Breast epithelium (tissue), 4 donors: Measurements from ENCODE around the gene TMC8. TPM values are rescaled to one million over a fixed set of nuclear protein-coding genes. Genes with fewer than 3 reads are reported as not detected.

ENCODE experiments used
- DNase-seq, 2 donors: peaks; one replicate each; pipeline ENCODE4 v3.0.0-alpha.2; 2019; ENCODE audit warnings: low spot score in 2 of 2
- H3K27ac ChIP-seq, 2 donors: fragments of 200-600 bp; sonication (generic) in 1 of 2; one replicate each; pipeline ENCODE4 v1.5.1; 2016 to 2019; ENCODE audit warnings: mild to moderate bottlenecking in 1 of 2
- H3K27me3 ChIP-seq, 2 donors: fragments of 200-600 bp; sonication (generic) in 1 of 2; one replicate each; pipeline versions ENCODE4 v1.5.1 to v1.6.0; 2017 to 2019; ENCODE audit warnings: control low read depth in 1 of 2, mild to moderate bottlenecking in 1 of 2
- H3K36me3 ChIP-seq: fragments of 200-600 bp; one replicate; pipeline ENCODE4 v1.5.1; 2019
- H3K4me1 ChIP-seq, 2 donors: fragments of 200-600 bp; sonication (generic); one replicate each; pipeline ENCODE4 v1.5.1; 2016 to 2019; ENCODE audit warnings: control low read depth in 1 of 2
- H3K4me3 ChIP-seq, 3 donors: fragments of 200-600 bp; sonication (generic); 1 replicate in 2 of 3; 2 replicates in 1 of 3; pipeline ENCODE4 v1.5.1; 2016 to 2019; ENCODE audit warnings: mild to moderate bottlenecking in 3 of 3, moderate library complexity in 2 of 3
- H3K9me3 ChIP-seq, 2 donors: fragments of 200-600 bp; sonication (generic) in 1 of 2; one replicate each; pipeline ENCODE4 v1.5.1; 2016 to 2019; ENCODE audit warnings: control low read depth in 1 of 2
- CTCF ChIP-seq, 3 donors: fragments of 450-650 bp; IDR thresholded peaks; one replicate each; pipeline ENCODE4 v1.5.1; 2016 to 2017; ENCODE audit warnings: antibody characterized with exemption in 3 of 3, mild to moderate bottlenecking in 3 of 3, moderate library complexity in 3 of 3
- POLR2A ChIP-seq: fragments of 450-650 bp; IDR thresholded peaks from one replicate; pipeline ENCODE4 v1.6.1; 2016; ENCODE audit warnings: antibody characterized with exemption, mild to moderate bottlenecking, moderate library complexity
- POLR2AphosphoS5 ChIP-seq, 3 donors: sonication (generic); formaldehyde crosslinking; IDR thresholded peaks; one replicate each; pipeline ENCODE4 v1.6.1; 2017; ENCODE audit warnings: antibody characterized with exemption in 3 of 3
- intact Hi-C: fragments of 100-400 bp; cut with DNase I; formaldehyde crosslinking; loops from one replicate; pipeline ENCODE4 v1.15.1; 2023; ENCODE audit warnings: low total_unique reads
- total RNA-seq, 3 donors: library from RNA; depleted of rRNA; stranded (reverse); fragments of >200 nt; gene quantifications; one replicate each; pipeline ENCODE4 v1.1.0, GENCODE V29; 2016

Gene TMC8
- total RNA-seq, 3 donors from 2014 or later, result 4.2 to 9.9 (median 8.8) TPM

DNA sequence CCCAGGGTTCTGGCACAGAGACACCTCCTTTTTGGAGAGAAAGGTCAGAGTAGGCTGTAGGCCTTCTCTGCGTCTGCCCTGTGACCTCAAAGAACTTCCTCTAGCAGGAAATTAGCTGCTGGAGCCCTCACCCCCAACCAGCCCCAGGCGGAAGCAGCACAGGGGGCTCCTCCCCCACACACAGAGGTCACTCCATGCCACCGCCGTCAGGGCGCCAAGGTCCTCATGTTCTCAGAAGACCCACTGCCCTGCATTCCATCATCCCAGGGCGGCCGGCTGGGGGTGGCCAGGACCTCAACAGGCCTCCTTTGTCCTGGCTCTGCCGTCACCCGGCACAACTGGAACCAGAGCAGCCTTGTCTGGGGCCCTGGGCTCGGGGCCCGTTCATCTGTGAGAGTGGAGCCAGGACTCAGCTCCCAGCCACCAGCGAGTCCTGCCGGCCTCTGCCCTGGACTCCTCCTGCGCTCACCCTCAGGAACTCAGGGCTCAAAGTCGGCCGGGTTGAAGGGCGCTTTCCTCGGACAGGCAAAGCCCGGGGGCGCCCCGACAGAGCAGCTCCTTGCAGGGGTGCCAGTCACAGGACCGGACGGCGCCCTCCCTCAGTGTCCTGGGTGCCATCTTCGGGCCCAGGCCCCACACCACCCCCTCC is 3.2 kb upstream of the TMC8 start:
- H3K4me3 ChIP-seq, result peak overlapping the region; percentile 60 to 86 (median 72)
- H3K36me3 ChIP-seq, result peaks cover 3% of the 10 kb centered on the region
- peak in 1 of 2 donors; percentile 68 for DNase-seq
- H3K27ac ChIP-seq, result peak overlapping the region; percentile 90
- no peaks in the 10 kb centered on the region for H3K9me3 ChIP-seq
- H3K27me3 ChIP-seq, result no peaks in the 10 kb centered on the region
- TF ChIP-seq POLR2AphosphoS5 (IDR thresholded peaks at IDR 0.05) (peak in 2 of 3 donors; percentile 8 to 12), CTCF (IDR thresholded peaks at IDR 0.05) (no peak), POLR2A (no peak)
- H3K4me1 ChIP-seq, result peaks cover 0 to under 1% of the 10 kb centered on the region in 2 donors
- intact Hi-C loops, result no loop called here

GRCh38 chr17:78127888-78128550 is 2.6 kb upstream of the TMC8 start:
- peak overlapping the region; percentile 60 to 86 (median 72) for H3K4me3 ChIP-seq
- intact Hi-C loops, result no loop called here
- H3K27ac ChIP-seq, result peak overlapping the region; percentile 90
- H3K4me1 ChIP-seq, result peaks cover 0 to 5% of the 10 kb centered on the region in 2 donors
- no peak for DNase-seq
- TF ChIP-seq POLR2A, result no peak
- no peak for TF ChIP-seq POLR2AphosphoS5 (IDR thresholded peaks at IDR 0.05)
- no peak for TF ChIP-seq CTCF (IDR thresholded peaks at IDR 0.05)
- H3K9me3 ChIP-seq, result no peaks in the 10 kb centered on the region
- peaks cover 3% of the 10 kb centered on the region for H3K36me3 ChIP-seq
- no peaks in the 10 kb centered on the region for H3K27me3 ChIP-seq

DNA sequence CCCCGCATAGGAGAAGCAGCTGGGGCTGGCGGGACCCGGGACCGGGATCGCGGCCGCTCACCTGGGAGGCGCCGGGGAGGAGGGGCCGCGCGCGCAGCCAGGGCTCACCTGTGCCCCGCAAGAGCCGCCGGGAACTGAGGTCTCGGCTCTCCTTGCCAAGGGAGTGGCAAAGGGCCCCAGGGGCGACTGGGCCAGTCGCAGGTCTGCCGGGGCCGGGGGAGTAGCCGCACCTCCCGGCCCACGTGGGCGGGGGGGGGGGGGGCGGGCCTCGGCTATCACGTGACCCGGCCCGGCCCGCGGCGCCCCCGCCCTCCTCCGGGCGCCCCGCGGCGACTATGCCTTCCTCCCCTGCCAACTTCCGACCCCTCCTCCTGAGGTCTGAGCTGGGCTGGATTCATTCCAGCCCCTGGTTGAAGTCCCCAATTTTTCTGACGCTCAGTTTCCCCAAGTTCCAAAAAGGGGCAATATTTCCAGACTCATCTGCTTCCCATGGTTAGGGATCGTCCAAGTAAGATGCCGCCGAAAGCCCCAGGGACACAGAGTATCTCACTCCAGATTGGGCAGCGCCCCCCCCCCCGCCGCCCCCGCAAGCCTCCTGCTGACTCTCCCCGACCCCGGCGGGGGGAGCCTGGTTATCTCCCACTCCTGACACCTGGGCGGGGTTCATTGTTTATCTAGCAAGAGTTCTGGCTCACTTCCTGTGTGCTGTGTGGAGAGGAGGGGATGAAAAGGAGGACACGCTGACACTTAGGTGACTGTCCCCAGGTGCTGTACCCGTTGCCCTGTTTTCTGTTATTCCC is 1.8 kb upstream of the TMC8 start, which contains the start of gene TMC6:
TSS of gene TMC6 (minus strand) at position 205 of the 800 bp plus-strand sequence. CDS start 1,923 bp downstream, outside the sequence.
- TF ChIP-seq POLR2A, result peak; percentile 34
- TF ChIP-seq CTCF (IDR thresholded peaks at IDR 0.05), result no peak
- Histone ChIP-seq H3K27me3 (no peaks in the 10 kb centered on the region), H3K4me3 (peak within 1 kb of the TSS; percentile 60 to 86 (median 72)), H3K4me1 (peaks cover 0 to 5% of the 10 kb centered on the region in 2 donors), H3K27ac (peak within 1 kb of the TSS; percentile 90), H3K9me3 (no peaks in the 10 kb centered on the region), H3K36me3 (peaks cover 3% of the 10 kb centered on the region)
- intact Hi-C loops, result no loop called here
- DNase-seq, result peak; percentile 68 to 72

GRCh38 chr17:78129351-78130089 is 1.1 kb upstream of the TMC8 start:
- TF ChIP-seq POLR2A (no peak), CTCF (IDR thresholded peaks at IDR 0.05) (no peak), POLR2AphosphoS5 (IDR thresholded peaks at IDR 0.05) (no peak)
- peaks cover 0 to 5% of the 10 kb centered on the region in 2 donors for H3K4me1 ChIP-seq
- H3K36me3 ChIP-seq, result no peaks in the 10 kb centered on the region
- no peaks in the 10 kb centered on the region for H3K9me3 ChIP-seq
- no peaks in the 10 kb centered on the region for H3K27me3 ChIP-seq
- no peak for DNase-seq
- H3K27ac ChIP-seq, result peak overlapping the region; percentile 90
- H3K4me3 ChIP-seq, result no peak overlapping the region
- intact Hi-C loops, result no loop called here
